Umbilical cord (tissue), 2 donors: Measurements from ENCODE around the gene KLRC2. TPM values are rescaled to one million over a fixed set of nuclear protein-coding genes. Genes with fewer than 3 reads are reported as not detected.
"Not testable (repeated sequence)": the region's sequence is repeated elsewhere in the genome, so short reads cannot be mapped to it uniquely, and the experiment has no call there.

Source experiments
- DNase-seq: peaks from one replicate; pipeline ENCODE4 v3.0.0-alpha.2; 2015; ENCODE audit warnings: low spot score
- total RNA-seq: library from RNA; depleted of rRNA; stranded (reverse); fragments of >200 nt; gene quantifications from one replicate; pipeline ENCODE4 v1.2.3, GENCODE V29; 2014; ENCODE audit warnings: low replicate concordance; ENCODE audit not compliant: insufficient read depth

Gene KLRC2
- total RNA-seq: not detected

DNA sequence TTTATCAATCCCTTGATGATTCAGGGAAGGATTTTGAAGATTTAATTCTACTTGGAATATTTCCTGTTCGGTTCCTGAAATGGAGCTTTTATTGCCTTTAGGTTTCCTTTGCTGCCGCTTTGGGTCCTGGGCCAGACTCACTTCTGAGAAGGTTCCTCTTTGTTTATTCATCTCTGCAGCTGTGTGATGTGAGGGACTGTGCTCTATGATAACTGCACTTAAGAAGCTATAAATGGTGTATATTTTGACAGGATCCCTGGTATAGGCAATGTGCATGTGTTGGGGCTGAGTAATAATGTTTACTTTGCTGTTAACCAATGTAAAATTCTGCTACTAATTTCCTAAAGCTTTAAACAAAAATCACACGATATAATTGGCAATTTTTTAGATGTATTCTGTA lies at the start of gene KLRC2:
Gene KLRC2 (minus strand): TSS at position 195 of the 400 bp plus-strand sequence. CDS start 24 bp downstream, at position 171.
- not testable (repeated sequence) for DNase-seq

DNA sequence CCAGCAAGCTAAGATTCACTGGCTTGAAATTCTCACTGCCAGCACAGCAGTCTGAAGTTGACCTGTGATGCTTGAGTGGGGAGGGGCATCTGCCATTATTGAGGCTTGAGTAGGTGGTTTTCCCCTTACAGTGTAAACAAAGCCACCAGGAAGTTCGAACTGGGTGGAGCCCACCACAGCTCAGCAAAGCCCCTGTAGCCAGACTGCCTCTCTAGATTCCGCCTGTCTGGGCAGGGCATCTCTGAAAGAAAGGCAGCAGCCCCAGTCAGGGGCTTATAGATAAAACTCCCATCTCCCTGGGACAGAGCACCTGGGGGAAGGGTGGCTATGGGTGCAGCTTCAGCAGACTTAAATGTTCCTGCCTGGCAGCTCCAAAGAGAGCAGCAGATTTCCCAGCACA lies 46.1 kb upstream of the KLRC2 start:
- not testable (repeated sequence) for DNase-seq

DNA sequence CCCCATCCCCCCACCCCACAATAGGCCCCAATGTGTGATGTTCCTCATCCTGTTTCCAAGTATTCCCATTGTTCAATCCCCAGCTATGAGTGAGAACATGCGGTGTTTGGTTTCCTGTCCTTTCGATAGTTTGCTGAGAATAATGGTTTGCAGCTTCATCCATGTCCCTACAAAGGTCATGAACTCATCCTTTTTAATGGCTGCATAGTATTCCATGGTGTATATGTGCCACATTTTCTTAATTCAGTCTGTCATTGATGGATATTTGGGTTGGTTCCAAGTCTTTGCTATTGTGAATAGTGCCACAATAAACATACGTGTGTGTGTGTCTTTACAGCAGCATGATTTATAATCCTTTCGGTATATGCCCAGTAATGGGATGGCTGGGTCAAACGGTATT lies 37.0 kb upstream of the KLRC2 start:
- DNase-seq: not testable (repeated sequence)

DNA sequence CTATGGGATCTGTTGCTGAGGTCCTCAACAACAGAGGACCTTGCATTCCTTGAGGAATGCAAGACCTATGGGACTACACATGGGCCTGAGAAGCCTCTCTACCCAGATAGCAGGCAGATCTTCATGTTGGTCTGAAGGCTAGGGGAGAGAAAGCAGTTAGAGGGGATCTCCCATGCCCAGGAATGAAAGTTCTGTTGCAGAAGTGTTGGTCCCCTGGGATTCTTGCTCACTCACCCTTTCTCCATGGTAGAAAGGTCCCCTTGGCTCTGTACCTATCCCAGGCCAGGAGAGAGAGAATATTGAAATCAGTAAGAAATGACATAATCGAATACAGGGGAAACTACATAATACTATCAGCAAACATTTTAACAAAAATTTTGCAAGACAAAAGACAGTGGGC lies 33.9 kb upstream of the KLRC2 start:
- DNase-seq: no peak

DNA sequence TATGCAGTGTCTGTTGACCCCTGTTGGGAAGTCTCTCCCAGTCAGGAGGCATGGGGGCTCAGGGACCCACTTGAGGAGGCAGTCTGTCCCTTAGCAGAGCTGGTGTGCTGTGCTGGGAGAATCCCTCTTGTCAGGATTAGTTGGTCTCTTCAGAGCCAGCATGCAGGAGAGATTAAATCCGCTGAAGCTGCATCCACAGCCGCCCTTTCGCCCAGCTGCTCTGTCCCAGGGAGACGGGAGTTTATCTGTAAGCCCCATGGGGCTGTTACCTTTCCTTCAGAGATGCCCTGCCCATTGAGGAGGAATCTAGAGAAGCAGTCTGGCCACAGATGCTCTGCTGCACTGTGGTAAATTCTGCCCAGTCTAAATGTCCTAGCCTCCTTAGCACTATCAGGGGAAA lies 30.5 kb upstream of the KLRC2 start:
- no peak for DNase-seq

DNA sequence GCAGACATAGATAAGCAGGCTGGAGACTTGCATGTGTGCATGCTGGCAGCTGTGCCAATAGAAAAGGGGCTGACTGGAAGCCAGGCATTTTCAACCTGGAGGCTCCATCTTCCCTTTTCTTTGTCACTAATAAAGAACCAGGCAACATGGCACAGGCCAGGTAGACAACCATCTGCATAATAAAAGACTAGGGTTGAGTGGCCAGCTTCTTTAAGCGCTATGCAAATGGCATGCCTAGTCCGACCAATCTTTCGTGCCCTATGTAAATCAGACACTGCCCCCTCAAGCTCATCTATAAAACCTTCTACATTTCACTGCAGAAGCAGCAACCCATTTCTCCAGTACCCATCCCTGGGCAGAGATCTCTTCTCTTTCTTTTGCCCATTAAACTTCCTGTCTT lies 21.9 kb upstream of the KLRC2 start:
- no peak for DNase-seq

DNA sequence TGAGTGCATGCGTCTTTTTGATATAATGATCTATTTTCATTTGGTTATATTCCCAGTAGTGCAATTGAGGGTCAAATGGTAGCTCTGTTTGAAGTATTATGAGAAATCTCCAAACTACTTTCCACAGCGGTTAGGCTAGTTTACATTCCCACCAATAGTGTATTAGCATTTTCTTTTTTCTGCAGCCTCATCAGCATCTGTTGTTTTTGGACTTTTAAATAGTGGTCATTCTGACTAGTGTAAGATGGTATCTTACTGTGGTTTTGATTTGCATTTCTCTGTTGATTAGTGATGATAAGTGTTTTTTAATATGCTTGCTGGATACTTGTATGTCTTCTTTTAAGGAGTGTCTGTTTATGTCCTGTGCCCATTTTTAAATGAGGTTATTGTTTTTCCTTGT lies 21.0 kb upstream of the KLRC2 start:
- DNase-seq: no peak

DNA sequence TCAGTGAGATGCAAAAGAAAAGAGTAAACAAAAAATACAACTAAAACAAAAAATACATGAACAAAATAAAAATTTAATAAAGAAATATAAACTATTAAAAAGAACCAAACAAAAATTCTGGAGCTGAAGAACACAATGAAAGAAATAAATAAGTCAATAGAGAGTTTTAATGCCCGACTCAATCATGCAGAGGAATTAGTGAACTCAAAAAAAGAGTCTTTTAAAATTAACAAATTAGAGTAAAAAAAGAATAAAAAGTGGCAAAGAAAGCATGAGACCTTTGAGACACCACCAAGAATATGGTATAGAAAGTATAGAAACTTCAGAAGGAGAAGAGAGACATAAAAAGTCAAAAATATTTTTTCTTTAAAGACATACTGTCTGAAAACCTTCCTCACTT lies 20.0 kb upstream of the KLRC2 start:
- DNase-seq: no peak

DNA sequence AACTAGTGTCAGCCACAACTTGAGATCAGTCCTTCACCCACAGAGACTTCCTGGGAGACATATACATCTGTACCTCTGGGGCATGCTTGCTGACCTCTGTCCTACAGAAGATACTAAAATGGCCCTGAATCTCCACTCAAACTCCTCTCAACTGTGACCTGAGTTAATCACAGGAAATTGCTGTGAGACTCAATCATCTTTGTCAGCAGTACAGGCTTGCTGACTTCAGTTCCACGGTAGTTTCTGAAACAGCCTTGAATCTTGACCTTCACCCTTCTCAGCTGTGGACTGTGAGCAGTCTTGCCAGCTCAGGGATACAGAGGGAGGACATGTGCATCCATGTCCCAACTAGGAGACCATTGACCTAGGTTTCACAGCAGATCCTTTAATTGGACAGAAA lies 18.7 kb upstream of the KLRC2 start:
- DNase-seq: no peak

DNA sequence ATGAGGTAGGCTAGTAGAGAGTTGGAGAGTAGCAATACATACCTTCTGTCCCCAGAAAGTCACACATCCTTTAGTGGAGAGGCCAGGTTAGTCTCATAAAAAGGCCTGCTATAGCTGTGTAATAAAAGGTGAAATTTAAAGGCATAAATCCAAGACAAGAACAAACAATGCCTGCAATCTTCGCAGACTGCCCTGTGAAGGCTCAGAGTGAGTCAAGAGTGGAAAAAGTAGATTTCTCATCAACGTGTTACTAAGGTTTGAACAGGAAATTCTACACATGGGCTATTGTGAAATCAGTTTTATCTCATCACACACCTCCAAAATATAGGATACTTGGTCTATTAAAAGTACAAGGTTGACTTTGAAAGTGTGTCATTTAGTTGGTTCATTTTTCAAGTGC lies 17.3 kb upstream of the KLRC2 start, which contains the start of gene KLRC1:
Gene KLRC1 (minus strand): TSS at position 222 of the 400 bp plus-strand sequence. CDS start 2,221 bp downstream, outside the sequence.
- DNase-seq: no peak

DNA sequence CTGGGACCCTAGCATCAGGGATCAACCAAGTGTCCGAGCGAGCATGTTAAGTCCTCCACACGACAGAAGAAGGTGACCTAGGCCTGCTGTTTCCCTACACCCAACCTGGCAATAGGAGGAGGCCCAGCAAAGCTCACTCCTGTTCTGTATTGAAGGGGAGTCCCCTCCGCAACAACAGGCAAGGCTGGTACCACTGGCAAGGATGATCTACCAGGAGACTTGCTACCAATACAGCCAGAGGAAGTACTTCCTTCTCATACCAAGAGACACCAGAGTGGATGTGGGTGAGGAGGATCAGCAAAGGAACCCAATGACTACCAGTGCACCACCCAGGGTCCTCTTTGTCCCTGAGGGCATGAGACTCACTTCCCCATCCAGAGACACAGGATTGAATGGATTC lies 12.4 kb upstream of the KLRC2 start:
- no peak for DNase-seq

DNA sequence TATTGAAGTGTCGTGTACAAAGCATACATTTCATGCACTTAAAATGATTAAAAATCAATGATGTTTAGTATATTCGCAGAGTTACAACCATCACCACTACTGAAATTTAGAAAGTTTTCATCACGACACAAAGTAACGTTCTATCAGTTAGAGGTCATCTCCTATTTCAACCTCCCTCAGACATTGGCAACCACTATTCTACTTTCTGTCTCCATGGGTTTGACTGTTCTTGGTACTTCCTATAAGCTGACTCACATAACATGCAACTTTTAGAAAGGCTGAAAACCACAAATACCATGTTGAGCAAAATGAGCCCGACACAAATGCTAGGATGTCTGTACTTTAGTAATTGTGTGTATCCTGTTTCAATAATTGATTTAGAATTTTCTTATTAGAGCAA lies 10.2 kb upstream of the KLRC2 start:
- not testable (repeated sequence) for DNase-seq

DNA sequence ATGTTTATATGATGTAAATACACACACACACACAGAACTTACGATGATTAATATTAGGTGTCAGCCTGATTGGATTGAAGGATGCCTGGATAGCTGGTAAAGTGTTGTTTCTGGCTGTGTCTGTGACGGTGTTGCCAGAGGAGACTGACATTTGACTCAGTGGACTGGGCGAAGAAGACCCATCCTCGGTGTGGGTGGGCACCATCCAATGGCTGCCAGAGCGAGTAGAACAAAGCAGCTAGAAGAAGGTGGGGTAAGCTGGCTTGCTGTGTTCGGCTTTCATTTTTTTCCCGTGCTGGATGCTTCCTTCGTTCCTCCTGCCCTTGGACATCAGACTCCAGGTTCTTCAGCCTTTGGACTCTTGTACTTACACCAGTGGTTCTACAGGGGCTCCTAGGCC lies 5.3 kb upstream of the KLRC2 start:
- DNase-seq: not testable (repeated sequence)

DNA sequence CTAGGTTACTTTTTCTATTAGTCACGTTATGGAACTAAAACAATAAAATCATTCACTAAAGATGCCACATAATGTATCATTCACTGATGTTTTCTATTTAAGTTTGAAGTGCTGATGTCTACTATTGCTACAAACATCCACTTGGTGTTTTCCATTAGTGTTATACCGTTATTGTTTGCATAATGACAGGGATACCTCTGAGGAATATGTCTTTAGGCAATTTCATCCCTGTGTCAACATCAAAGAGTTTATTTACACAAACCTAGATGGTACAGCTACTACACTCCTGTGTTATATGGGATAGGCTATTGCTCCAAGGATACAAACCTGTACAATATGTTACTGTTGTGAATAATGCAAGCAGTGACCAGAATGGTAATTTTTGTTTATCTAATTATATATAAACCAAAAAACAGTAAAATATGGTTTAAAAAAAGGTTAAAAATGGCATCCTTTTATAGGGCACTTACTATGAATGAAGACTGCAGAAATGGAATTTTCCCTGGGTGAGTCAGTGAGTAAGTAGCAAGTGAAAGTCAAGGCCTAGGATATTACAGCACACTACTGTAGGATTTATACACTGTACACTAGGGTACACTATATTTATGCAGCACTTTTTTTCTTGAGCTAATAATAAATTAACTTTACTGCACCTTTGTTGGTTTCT lies 3.9 kb upstream of the KLRC2 start:
- DNase-seq: not testable (repeated sequence)

DNA sequence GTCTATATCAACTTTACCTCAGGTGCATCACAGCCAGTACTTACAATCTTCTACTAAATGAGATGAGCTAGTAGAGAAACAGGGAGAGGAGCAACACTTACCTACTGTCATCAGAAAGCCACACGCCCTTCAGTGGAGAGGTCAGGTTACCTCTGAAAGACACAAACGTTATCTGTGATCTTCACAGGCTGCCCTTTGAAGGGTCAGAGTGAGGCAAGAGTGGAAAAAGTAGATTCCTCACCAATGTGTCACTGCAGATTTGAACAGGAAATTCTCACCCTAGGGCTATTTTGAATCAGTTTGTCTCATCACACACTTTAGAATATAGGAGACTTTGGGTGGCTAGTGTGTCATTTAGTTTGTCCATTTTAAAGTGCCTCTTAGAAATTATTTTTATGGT lies 1.8 kb upstream of the KLRC2 start:
- not testable (repeated sequence) for DNase-seq

DNA sequence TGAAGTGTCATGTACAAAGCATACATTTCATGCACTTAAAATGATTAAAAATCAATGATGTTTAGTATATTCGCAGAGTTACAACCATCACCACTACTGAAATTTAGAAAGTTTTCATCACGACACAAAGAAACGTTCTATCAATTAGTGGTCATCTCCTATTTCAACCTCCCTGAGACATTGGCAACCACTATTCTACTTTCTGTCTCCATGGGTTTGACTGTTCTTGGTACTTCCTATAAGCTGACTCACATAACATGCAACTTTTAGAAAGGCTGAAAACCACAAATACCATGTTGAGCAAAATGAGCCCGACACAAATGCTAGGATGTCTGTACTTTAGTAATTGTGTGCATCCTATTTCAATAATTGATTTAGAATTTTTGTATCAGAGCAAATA lies 5.2 kb downstream of the KLRC2 start:
- DNase-seq: not testable (repeated sequence)

DNA sequence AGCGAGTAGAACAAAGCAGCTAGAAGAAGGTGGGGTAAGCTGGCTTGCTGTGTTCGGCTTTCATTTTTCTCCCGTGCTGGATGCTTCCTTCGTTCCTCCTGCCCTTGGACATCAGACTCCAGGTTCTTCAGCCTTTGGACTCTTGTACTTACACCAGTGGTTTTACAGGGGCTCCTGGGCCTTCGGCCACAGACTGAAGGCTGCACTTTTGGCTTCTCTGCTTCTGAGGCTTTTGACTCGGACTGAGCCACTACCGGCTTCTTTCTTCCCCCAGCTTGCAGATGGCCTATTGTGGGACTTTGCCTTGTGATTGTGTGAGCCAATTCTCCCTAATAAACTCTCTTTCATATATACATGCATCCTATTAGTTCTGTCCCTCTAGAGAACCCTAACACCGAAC lies 9.9 kb downstream of the KLRC2 start:
- DNase-seq: not testable (repeated sequence)

DNA sequence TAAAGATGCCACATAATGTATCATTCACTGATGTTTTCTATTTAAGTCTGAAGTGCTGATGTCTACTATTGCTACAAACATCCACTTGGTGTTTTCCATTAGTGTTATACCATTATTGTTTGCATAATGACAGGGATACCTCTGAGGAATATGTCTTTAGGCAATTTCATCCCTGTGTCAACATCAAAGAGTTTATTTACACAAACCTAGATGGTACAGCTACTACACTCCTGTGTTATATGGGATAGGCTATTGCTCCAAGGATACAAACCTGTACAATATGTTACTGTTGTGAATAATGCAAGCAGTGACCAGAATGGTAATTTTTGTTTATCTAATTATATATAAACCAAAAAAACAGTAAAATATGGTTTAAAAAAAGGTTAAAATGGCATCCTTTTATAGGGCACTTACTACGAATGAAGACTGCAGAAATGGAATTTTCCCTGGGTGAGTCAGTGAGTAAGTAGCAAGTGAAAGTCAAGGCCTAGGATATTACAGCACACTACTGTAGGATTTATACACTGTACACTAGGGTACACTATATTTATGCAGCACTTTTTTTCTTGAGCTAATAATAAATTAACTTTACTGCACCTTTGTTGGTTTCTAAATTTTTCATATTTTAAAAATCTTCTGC lies 11.4 kb downstream of the KLRC2 start:
- DNase-seq: not testable (repeated sequence)

DNA sequence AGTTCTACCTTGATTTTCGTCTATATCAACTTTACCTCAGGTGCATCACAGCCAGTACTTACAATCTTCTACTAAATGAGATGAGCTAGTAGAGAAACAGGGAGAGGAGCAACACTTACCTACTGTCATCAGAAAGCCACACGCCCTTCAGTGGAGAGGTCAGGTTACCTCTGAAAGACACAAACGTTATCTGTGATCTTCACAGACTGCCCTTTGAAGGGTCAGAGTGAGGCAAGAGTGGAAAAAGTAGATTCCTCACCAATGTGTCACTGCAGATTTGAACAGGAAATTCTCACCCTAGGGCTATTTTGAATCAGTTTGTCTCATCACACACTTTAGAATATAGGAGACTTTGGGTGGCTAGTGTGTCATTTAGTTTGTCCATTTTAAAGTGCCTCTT lies 13.7 kb downstream of the KLRC2 start:
- not testable (repeated sequence) for DNase-seq

DNA sequence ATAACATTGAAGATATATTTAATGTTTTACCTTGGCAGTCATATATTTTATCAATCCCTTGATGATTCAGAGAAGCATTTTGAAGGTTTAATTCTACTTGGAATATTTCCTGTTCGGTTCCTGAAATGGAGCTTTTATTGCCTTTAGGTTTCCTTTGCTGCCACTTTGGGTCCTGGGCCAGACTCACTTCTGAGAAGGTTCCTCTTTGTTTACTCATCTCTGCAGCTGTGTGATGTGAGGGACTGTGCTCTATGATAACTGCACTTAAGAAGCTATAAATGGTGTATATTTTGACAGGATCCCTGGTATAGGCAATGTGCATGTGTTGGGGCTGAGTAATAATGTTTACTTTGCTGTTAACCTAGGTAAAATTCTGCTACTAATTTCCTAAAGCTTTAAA lies 15.5 kb downstream of the KLRC2 start, which contains the start of gene KLRC3:
Gene KLRC3 (minus strand): TSS at position 262 of the 400 bp plus-strand sequence. CDS start 45 bp downstream, at position 217.
- not testable (repeated sequence) for DNase-seq

DNA sequence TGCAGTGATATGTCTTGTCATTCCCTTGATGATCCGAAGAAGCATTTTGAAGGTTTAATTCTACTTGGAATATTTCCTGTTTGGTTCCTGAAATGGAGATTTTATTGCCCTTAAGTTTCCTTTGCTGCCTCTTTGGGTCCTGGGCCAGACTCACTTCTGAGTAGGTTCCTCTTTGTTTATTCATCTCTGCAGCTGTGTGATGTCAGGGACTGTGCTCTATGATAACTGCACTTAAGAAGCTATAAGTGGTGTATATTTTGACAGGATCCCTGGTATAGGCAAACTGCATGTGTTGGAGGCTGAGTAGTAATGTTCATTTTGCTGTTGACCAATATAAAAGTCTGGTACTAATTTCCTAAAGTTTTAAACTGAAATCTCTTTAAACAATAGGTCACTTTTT lies 26.4 kb downstream of the KLRC2 start, which contains the start of gene KLRC4:
Gene KLRC4 (minus strand): TSS at position 366 of the 400 bp plus-strand sequence. CDS start 182 bp downstream, at position 184.
- DNase-seq: no peak

DNA sequence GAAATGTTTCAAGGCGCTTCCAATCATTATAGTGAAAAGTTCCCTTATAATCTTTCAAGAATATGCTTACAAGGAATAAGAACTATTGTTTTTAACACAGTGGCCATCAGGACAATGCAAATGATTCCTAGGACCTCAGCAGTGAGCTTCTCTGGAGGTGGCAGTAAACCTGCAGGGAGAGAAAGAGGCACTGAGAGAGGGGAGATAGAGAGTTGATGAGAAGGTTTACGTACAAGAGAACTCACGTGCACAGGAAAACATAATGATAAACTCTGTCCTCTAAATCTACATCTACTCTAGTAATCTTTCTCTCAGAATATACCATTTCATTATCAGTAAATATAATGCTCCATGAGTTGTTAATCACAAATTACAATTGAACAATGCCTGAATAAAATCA lies 27.0 kb downstream of the KLRC2 start:
- no peak for DNase-seq

DNA sequence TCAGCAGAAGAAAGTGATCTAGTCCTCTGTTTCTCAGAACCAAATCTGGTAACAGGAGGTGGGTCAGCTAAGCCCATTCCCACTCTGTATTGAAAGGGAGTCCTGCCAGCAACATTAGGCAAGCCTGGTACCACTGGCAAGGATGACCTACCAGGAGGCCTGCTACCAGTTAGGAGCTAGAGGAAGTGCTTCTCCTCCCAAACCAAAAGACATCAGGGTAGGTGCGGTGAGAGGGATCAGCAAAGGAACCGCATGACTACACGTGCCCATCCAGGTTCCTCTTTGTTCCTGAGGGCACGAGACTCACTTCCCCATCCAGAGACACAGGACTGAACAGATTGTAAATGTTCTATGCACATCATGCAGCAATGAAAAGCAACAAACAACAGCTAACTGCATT lies 29.1 kb downstream of the KLRC2 start:
- DNase-seq: no peak
